Esophagus muscularis mucosa (tissue), 3 donors: ENCODE measurements around the gene MTMR12.

Source experiments
- POLR2A ChIP-seq: fragments of 450-650 bp; IDR thresholded peaks from one replicate; pipeline ENCODE4 v1.6.1; 2017; ENCODE audit warnings: antibody characterized with exemption, moderate library complexity, mild to moderate bottlenecking, low read depth
- TF ChIP-seq, protein P1 (sequence below), 3 experiments: fragments of 200-600 bp in 2 of 3; fragments of 450-650 bp in 1 of 3; sonication (generic) in 2 of 3; IDR thresholded peaks; one replicate each; pipeline ENCODE4 v1.5.1; 2017 to 2019; ENCODE audit warnings: antibody characterized with exemption in 3 of 3, mild to moderate bottlenecking in 2 of 3, moderate library complexity in 1 of 3

DNA sequence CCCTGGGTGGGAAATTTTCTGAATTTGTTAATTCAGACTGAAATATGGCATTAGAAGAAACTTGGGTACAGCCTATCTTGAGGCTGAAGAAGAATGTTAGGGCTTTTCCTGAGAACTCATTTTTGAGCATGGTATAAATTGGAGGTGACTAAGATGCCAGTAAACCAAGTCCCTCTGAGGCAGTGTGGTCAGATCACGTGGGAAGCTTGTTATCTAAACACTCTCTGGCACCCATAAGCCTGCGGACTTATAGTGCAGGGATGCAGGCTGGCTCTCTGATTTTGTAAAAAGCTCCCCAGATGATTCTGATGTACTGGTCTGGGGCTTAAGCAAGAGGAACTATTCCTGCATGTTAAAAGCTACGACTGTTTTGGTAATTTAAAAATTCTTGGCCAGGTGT lies 34.3 kb downstream of the MTMR12 start:
- no peak for TF ChIP-seq POLR2A
- TF ChIP-seq, protein P1, sequence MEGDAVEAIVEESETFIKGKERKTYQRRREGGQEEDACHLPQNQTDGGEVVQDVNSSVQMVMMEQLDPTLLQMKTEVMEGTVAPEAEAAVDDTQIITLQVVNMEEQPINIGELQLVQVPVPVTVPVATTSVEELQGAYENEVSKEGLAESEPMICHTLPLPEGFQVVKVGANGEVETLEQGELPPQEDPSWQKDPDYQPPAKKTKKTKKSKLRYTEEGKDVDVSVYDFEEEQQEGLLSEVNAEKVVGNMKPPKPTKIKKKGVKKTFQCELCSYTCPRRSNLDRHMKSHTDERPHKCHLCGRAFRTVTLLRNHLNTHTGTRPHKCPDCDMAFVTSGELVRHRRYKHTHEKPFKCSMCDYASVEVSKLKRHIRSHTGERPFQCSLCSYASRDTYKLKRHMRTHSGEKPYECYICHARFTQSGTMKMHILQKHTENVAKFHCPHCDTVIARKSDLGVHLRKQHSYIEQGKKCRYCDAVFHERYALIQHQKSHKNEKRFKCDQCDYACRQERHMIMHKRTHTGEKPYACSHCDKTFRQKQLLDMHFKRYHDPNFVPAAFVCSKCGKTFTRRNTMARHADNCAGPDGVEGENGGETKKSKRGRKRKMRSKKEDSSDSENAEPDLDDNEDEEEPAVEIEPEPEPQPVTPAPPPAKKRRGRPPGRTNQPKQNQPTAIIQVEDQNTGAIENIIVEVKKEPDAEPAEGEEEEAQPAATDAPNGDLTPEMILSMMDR (IDR thresholded peaks at IDR 0.05) = no peak
